Cardiac muscle cell (in vitro differentiated cells and primary cell): ENCODE measurements around the gene SOX6. TPM values are rescaled to one million over a fixed set of nuclear protein-coding genes. Genes with fewer than 3 reads are reported as not detected.

Experiments
- DNase-seq, 2 donors: peaks; one replicate each; pipeline versions ENCODE4 v3.0.0 to v3.0.0-alpha.2; 2010 to 2017; ENCODE audit warnings: low read depth in 1 of 2, low spot score in 1 of 2
- H3K27ac ChIP-seq: fragments of 200-600 bp; sonication (generic); 2 replicates; pipeline ENCODE4 v1.5.1; 2016
- H3K27me3 ChIP-seq: fragments of 200-600 bp; sonication (generic); 2 replicates; pipeline ENCODE4 v1.6.0; 2016; ENCODE audit warnings: control low read depth
- H3K36me3 ChIP-seq: fragments of 200-600 bp; sonication (generic); 2 replicates; pipeline ENCODE4 v1.5.1; 2016; ENCODE audit warnings: control low read depth
- H3K4me1 ChIP-seq: fragments of 200-600 bp; sonication (generic); 2 replicates; pipeline ENCODE4 v1.8.1; 2017; ENCODE audit warnings: low read depth, mild to moderate bottlenecking, mixed run types
- H3K4me3 ChIP-seq: fragments of 200-600 bp; sonication (generic); 2 replicates; pipeline ENCODE4 v1.5.1; 2016; ENCODE audit warnings: mild to moderate bottlenecking
- H3K9me3 ChIP-seq: fragments of 200-600 bp; sonication (generic); 2 replicates; pipeline ENCODE4 v1.5.1; 2017; ENCODE audit warnings: low read depth, mild to moderate bottlenecking, control low read depth
- polyA plus RNA-seq: library from polyadenylated mRNA; unstranded; fragments of >200 nt; fragmentation: Nextera tagmentation; extraction: Ambion mirVana; gene quantifications from 2 replicates; pipeline ENCODE4 v1.2.1, GENCODE V29; 2016
- total RNA-seq: library from RNA; depleted of rRNA; stranded (reverse); fragments of >200 nt; gene quantifications from 2 replicates; pipeline ENCODE4 v1.2.3, GENCODE V29; 2016
- TF ChIP-seq, protein P1 (sequence below): IDR thresholded peaks from 2 replicates; pipeline ENCODE4 v1.5.1; 2012; ENCODE audit warnings: low read depth, mild to moderate bottlenecking, low read length

SOX6 gene
- total and polyA plus RNA-seq, 2 experiments from 2014 or later, result 7.0 to 9.6 TPM

DNA sequence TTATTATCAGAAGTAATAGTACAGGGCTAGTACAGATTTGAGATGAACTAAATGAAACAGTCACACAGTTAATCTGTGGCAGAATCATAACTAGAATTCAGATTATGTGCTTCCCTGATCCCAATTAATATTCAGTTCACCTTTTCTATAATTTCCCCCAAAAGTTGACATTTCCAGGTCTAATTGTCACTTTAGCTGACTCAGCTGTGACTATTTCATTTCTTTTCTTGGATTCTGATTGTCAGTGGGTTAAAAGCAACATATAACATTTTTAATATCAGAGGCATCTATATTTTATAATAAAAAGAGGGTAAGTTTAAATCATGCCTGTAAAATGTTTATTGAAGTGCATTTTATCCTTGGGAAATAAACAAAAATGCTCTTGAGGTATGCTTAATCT lies 28.8 kb upstream of the SOX6 start:
- no peak overlapping the region for H3K4me3 ChIP-seq
- no peaks in the 10 kb centered on the region for H3K4me1 ChIP-seq
- DNase-seq, result no peak
- no peaks in the 10 kb centered on the region for H3K36me3 ChIP-seq
- H3K27ac ChIP-seq, result no peak overlapping the region
- peaks cover 15% of the 10 kb centered on the region for H3K27me3 ChIP-seq
- TF ChIP-seq, protein P1, sequence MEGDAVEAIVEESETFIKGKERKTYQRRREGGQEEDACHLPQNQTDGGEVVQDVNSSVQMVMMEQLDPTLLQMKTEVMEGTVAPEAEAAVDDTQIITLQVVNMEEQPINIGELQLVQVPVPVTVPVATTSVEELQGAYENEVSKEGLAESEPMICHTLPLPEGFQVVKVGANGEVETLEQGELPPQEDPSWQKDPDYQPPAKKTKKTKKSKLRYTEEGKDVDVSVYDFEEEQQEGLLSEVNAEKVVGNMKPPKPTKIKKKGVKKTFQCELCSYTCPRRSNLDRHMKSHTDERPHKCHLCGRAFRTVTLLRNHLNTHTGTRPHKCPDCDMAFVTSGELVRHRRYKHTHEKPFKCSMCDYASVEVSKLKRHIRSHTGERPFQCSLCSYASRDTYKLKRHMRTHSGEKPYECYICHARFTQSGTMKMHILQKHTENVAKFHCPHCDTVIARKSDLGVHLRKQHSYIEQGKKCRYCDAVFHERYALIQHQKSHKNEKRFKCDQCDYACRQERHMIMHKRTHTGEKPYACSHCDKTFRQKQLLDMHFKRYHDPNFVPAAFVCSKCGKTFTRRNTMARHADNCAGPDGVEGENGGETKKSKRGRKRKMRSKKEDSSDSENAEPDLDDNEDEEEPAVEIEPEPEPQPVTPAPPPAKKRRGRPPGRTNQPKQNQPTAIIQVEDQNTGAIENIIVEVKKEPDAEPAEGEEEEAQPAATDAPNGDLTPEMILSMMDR, result no peak
- H3K9me3 ChIP-seq, result no peaks in the 10 kb centered on the region

DNA sequence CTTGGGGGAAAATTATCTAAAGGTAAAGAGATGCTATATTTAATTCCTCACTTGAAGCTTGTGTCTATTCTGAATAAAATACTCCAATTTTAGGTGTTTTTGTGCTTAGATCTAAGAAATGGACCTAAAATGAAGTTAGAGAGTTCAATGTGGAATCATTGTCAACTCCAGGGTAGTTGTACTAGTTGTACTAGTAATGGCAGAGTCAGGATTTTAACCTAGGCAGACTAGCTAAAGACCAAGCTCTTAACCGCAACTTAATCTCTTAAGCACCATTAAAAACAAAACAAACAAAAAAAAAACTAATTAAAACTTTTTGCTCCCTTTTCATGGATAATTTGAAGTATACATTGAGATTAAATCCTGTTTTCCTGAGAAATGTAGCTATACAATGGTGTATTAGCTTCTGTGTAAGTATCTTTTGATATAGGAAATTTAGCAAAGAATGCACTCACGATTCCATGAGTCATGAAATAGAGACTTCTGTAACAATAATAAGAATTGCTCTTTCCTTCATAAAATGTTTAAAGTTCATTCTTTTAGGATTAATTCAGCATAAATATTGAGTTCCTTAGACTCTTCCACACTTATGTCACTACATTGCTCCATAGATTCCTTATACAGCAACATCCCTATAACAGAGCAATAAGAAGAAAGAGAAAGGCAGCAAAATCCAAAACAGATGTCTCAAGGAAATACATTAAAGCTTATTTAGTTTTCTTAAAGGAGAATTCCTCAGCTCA lies 26.5 kb upstream of the SOX6 start:
- TF ChIP-seq, protein P1, result no peak
- Histone ChIP-seq H3K4me3 (no peak overlapping the region), H3K27ac (no peak overlapping the region), H3K9me3 (no peaks in the 10 kb centered on the region), H3K4me1 (no peaks in the 10 kb centered on the region), H3K36me3 (no peaks in the 10 kb centered on the region), H3K27me3 (peaks cover 15% of the 10 kb centered on the region)
- DNase-seq, result no peak

- Histone ChIP-seq H3K36me3 (no peaks in the 10 kb centered on the region), H3K4me3 (no peak overlapping the region), H3K9me3 (no peaks in the 10 kb centered on the region), H3K4me1 (no peaks in the 10 kb centered on the region), H3K27me3 (peaks cover 15% of the 10 kb centered on the region), H3K27ac (no peak overlapping the region)
- DNase-seq, result no peak
- TF ChIP-seq, protein P1, result no peak
Measured at GRCh38 chr11:16382186-16382585, 25.8 kb upstream of the SOX6 start.

DNA sequence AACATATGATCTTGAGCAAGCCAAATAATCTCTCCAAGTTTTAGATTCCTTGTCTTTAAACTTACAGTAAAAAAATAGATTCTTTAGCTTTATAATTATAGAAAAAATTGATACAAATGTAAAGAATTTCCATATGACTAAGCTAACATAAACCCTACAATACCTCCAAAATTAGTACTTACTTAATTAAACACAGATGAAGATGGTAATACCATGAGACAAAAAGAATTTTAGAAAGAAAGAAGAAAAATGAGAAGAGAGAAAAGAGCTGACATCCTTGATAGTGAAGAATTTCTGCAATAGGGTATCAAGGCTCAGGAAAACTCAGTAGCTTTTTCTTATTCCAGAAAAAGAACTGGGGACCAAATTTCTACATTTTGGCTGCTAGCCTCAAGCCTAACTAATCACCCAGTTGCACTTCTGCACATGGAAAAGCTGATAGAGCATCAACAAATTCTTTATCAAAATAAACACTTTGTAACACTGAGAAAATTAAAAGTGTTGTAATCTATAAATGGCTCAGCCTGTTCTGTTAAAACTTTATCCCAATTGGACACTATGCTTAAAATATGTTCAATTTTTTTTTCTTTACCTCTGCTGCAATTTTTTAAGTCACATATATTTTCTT lies 24.7 kb upstream of the SOX6 start:
- TF ChIP-seq, protein P1, result no peak
- Histone ChIP-seq H3K4me1 (no peaks in the 10 kb centered on the region), H3K27me3 (peaks cover 11% of the 10 kb centered on the region)

GRCh38 chr11:16378906-16379305 lies 22.6 kb upstream of the SOX6 start:
- Histone ChIP-seq H3K27me3 (peaks cover 9% of the 10 kb centered on the region), H3K4me3 (no peak overlapping the region), H3K36me3 (no peaks in the 10 kb centered on the region), H3K4me1 (no peaks in the 10 kb centered on the region), H3K27ac (no peak overlapping the region), H3K9me3 (no peaks in the 10 kb centered on the region)
- TF ChIP-seq, protein P1, result no peak
- DNase-seq, result no peak

More for the DNA sequence above, 24.7 kb upstream of the SOX6 start:
- H3K36me3 ChIP-seq, result no peaks in the 10 kb centered on the region
- no peak overlapping the region for H3K4me3 ChIP-seq
- DNase-seq, result no peak
- no peak overlapping the region for H3K27ac ChIP-seq
- no peaks in the 10 kb centered on the region for H3K9me3 ChIP-seq
